ENCODE results near the gene WWOX. TPM values are rescaled to one million over a fixed set of nuclear protein-coding genes. Genes with fewer than 3 reads are reported as not detected.
A peak's percentile ranks its signal among the peaks of the same experiment; 100 is the strongest.

The WWOX gene
- total RNA-seq, 1 donor from 2014 or later, result 7.3 TPM

DNA sequence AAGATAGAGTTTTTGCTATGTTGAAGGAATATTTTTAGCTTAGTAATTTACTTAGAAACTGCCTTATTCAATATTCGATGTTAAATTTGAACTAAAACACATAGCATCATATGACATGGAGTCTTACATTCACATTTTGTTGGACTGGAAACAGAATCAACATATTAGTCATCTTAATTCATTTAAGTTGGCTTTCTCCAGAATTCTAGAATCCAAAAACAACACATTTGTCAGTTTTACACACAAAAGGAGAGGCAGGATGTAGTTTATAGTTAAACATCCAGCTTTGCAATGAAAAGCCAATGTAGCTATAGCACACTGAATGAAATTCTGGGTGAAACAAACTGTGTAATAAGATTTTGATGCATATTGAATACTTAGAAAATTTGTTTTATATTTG is 43.3 kb downstream of the WWOX start:
- peak overlapping the region; percentile 18 for H3K4me2 ChIP-seq (ENCODE audit: low read length)
- Mint-ChIP-seq H3K4me3 (ENCODE audit: unreplicated experiment) (no peak overlapping the region), H3K4me1 (ENCODE audit: low read depth, unreplicated experiment) (no peaks in the 10 kb centered on the region), H3K36me3 (ENCODE audit: low read depth, unreplicated experiment) (peaks cover 3% of the 10 kb centered on the region), H3K27me3 (ENCODE audit: low read depth, unreplicated experiment) (no peaks in the 10 kb centered on the region), H3K9me3 (ENCODE audit: unreplicated experiment) (peaks cover 2% of the 10 kb centered on the region), H3K27ac (ENCODE audit: unreplicated experiment) (no peak overlapping the region)
- H3K4me3 ChIP-seq (ENCODE audit: insufficient read depth, low read depth, low read length), result no peak overlapping the region
- DNase-seq (ENCODE audit: low read depth), result peak; percentile 57
- H3K27me3 ChIP-seq (ENCODE audit: insufficient read depth, low read length), result no peaks in the 10 kb centered on the region
- no peaks in the 10 kb centered on the region for H3K9me3 ChIP-seq (ENCODE audit: insufficient read depth, low read depth, low read length)
- no peaks in the 10 kb centered on the region for H4K20me1 ChIP-seq (ENCODE audit: insufficient read depth, low read length)
- no peak for FAIRE-seq
- H3K9ac ChIP-seq (ENCODE audit: low read length), result no peak overlapping the region
- no peak for TF ChIP-seq EZH2 (IDR thresholded peaks at IDR 0.05; ENCODE audit: insufficient read depth, low read length)
- TF ChIP-seq, protein P1, sequence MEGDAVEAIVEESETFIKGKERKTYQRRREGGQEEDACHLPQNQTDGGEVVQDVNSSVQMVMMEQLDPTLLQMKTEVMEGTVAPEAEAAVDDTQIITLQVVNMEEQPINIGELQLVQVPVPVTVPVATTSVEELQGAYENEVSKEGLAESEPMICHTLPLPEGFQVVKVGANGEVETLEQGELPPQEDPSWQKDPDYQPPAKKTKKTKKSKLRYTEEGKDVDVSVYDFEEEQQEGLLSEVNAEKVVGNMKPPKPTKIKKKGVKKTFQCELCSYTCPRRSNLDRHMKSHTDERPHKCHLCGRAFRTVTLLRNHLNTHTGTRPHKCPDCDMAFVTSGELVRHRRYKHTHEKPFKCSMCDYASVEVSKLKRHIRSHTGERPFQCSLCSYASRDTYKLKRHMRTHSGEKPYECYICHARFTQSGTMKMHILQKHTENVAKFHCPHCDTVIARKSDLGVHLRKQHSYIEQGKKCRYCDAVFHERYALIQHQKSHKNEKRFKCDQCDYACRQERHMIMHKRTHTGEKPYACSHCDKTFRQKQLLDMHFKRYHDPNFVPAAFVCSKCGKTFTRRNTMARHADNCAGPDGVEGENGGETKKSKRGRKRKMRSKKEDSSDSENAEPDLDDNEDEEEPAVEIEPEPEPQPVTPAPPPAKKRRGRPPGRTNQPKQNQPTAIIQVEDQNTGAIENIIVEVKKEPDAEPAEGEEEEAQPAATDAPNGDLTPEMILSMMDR (IDR thresholded peaks at IDR 0.05; ENCODE audit: insufficient read depth, low read depth, low read length), result no peak
- peaks cover 5% of the 10 kb centered on the region for H3K4me1 ChIP-seq (ENCODE audit: insufficient read depth, low read length)
- no peak overlapping the region for H2AFZ ChIP-seq (ENCODE audit: low read depth, low read length)
- no peaks in the 10 kb centered on the region for H3K79me2 ChIP-seq (ENCODE audit: insufficient read depth, low read length)
- no peak overlapping the region for H3K27ac ChIP-seq (ENCODE audit: low read depth, low read length)
- H3K36me3 ChIP-seq (ENCODE audit: insufficient read depth, low read length), result no peaks in the 10 kb centered on the region

DNA sequence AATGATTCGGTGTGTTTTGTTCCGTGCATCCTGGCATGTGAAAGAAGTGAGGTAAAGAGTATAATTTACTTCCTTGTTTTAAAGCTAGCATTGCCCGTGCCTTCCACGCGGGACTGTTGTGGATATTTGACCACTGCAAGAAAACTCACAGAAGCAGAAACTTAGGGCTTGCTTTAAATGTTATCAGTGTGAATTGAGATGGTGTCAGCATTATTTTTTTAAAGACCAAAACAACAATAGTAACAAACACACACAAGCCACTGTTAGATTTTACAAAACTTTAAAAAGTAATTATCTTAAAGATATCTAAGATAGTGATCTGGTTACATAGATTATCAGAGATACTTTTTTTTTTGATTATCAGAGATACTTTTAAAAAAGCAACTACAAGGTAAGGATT is 47.4 kb downstream of the WWOX start:
- Mint-ChIP-seq H3K27me3 (ENCODE audit: low read depth, unreplicated experiment) (no peaks in the 10 kb centered on the region), H3K27ac (ENCODE audit: unreplicated experiment) (no peak overlapping the region), H3K4me3 (ENCODE audit: unreplicated experiment) (no peak overlapping the region), H3K4me1 (ENCODE audit: low read depth, unreplicated experiment) (no peaks in the 10 kb centered on the region), H3K9me3 (ENCODE audit: unreplicated experiment) (no peaks in the 10 kb centered on the region), H3K36me3 (ENCODE audit: low read depth, unreplicated experiment) (peaks cover 3% of the 10 kb centered on the region)
- Histone ChIP-seq H2AFZ (ENCODE audit: low read depth, low read length) (no peak overlapping the region), H3K27me3 (ENCODE audit: insufficient read depth, low read length) (no peaks in the 10 kb centered on the region), H3K4me3 (ENCODE audit: insufficient read depth, low read depth, low read length) (no peak overlapping the region), H3K9ac (ENCODE audit: low read length) (no peak overlapping the region), H3K4me1 (ENCODE audit: insufficient read depth, low read length) (peaks cover 5% of the 10 kb centered on the region), H4K20me1 (ENCODE audit: insufficient read depth, low read length) (no peaks in the 10 kb centered on the region), H3K9me3 (ENCODE audit: insufficient read depth, low read depth, low read length) (no peaks in the 10 kb centered on the region), H3K4me2 (ENCODE audit: low read length) (no peak overlapping the region), H3K36me3 (ENCODE audit: insufficient read depth, low read length) (no peaks in the 10 kb centered on the region), H3K79me2 (ENCODE audit: insufficient read depth, low read length) (no peaks in the 10 kb centered on the region), H3K27ac (ENCODE audit: low read depth, low read length) (no peak overlapping the region)
- FAIRE-seq (no peak), DNase-seq (ENCODE audit: low read depth) (no peak)
- TF ChIP-seq, protein P1 (IDR thresholded peaks at IDR 0.05; ENCODE audit: insufficient read depth, low read depth, low read length), result no peak
- TF ChIP-seq EZH2 (IDR thresholded peaks at IDR 0.05; ENCODE audit: insufficient read depth, low read length), result no peak

DNA sequence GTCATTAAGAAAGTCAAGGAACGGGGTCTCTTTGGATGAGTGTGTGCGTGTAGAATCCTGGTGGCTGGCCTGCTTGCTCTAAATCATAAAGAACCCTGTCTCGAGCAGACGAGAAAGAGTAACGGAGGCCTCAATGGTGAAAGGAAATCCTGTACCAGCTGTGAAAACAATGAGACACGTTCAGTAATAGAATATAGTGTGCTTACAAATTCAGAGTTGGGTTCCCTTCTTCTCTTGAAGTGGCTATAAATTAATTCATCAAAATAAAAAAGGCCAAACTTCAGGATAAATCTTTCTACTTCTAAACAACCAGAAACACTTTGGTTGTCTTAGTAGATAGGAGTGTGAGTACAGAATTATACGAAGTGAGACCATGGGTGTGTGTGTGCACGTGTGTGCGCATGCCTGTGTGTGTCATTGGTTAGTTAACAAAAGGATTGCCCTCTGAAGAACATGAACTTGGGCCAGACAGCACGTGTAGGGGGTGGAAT is 48.5 kb downstream of the WWOX start:
- H3K27me3 Mint-ChIP-seq (ENCODE audit: low read depth, unreplicated experiment), result no peaks in the 10 kb centered on the region
- H3K27ac ChIP-seq (ENCODE audit: low read depth, low read length), result no peak overlapping the region
- H3K4me3 Mint-ChIP-seq (ENCODE audit: unreplicated experiment), result no peak overlapping the region
- peaks cover 3% of the 10 kb centered on the region for H3K36me3 Mint-ChIP-seq (ENCODE audit: low read depth, unreplicated experiment)
- H3K27me3 ChIP-seq (ENCODE audit: insufficient read depth, low read length), result no peaks in the 10 kb centered on the region
- no peak overlapping the region for H3K4me2 ChIP-seq (ENCODE audit: low read length)
- no peak overlapping the region for H3K4me3 ChIP-seq (ENCODE audit: insufficient read depth, low read depth, low read length)
- FAIRE-seq, result no peak
- H3K27ac Mint-ChIP-seq (ENCODE audit: unreplicated experiment), result no peak overlapping the region
- H2AFZ ChIP-seq (ENCODE audit: low read depth, low read length), result no peak overlapping the region
- H4K20me1 ChIP-seq (ENCODE audit: insufficient read depth, low read length), result no peaks in the 10 kb centered on the region
- TF ChIP-seq EZH2 (IDR thresholded peaks at IDR 0.05; ENCODE audit: insufficient read depth, low read length), result no peak
- TF ChIP-seq, protein P1 (IDR thresholded peaks at IDR 0.05; ENCODE audit: insufficient read depth, low read depth, low read length), result no peak
- no peak overlapping the region for H3K9ac ChIP-seq (ENCODE audit: low read length)
- H3K9me3 Mint-ChIP-seq (ENCODE audit: unreplicated experiment), result no peaks in the 10 kb centered on the region
- no peaks in the 10 kb centered on the region for H3K36me3 ChIP-seq (ENCODE audit: insufficient read depth, low read length)
- no peaks in the 10 kb centered on the region for H3K4me1 Mint-ChIP-seq (ENCODE audit: low read depth, unreplicated experiment)
- DNase-seq (ENCODE audit: low read depth), result no peak
- no peaks in the 10 kb centered on the region for H3K9me3 ChIP-seq (ENCODE audit: insufficient read depth, low read depth, low read length)
- no peaks in the 10 kb centered on the region for H3K79me2 ChIP-seq (ENCODE audit: insufficient read depth, low read length)
- peaks cover 2% of the 10 kb centered on the region for H3K4me1 ChIP-seq (ENCODE audit: insufficient read depth, low read length)
